ENCODE data around the gene CDCA7L.

GRCh38 chr7:21972397-21972784, 26.7 kb upstream of the CDCA7L start:
- TF ChIP-seq EZH2phosphoT487 (conservative IDR thresholded peaks at IDR 0.05; ENCODE audit: low read length): no peak
- TF ChIP-seq, protein P1, sequence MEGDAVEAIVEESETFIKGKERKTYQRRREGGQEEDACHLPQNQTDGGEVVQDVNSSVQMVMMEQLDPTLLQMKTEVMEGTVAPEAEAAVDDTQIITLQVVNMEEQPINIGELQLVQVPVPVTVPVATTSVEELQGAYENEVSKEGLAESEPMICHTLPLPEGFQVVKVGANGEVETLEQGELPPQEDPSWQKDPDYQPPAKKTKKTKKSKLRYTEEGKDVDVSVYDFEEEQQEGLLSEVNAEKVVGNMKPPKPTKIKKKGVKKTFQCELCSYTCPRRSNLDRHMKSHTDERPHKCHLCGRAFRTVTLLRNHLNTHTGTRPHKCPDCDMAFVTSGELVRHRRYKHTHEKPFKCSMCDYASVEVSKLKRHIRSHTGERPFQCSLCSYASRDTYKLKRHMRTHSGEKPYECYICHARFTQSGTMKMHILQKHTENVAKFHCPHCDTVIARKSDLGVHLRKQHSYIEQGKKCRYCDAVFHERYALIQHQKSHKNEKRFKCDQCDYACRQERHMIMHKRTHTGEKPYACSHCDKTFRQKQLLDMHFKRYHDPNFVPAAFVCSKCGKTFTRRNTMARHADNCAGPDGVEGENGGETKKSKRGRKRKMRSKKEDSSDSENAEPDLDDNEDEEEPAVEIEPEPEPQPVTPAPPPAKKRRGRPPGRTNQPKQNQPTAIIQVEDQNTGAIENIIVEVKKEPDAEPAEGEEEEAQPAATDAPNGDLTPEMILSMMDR (IDR thresholded peaks at IDR 0.05; ENCODE audit: insufficient read depth, low read length, poor library complexity, severe bottlenecking): no peak
